Effector CD4-positive, alpha-beta T cell (primary cell): ENCODE data around the gene TUBB3.
A peak's percentile ranks its signal among the peaks of the same experiment; 100 is the strongest.
"Not testable (repeated sequence)": the region's sequence is repeated elsewhere in the genome, so short reads cannot be mapped to it uniquely, and the experiment has no call there.

Source experiments
- DNase-seq: peaks from one replicate; pipeline ENCODE4 v3.0.0-alpha.2; 2020

The TUBB3 gene

DNA sequence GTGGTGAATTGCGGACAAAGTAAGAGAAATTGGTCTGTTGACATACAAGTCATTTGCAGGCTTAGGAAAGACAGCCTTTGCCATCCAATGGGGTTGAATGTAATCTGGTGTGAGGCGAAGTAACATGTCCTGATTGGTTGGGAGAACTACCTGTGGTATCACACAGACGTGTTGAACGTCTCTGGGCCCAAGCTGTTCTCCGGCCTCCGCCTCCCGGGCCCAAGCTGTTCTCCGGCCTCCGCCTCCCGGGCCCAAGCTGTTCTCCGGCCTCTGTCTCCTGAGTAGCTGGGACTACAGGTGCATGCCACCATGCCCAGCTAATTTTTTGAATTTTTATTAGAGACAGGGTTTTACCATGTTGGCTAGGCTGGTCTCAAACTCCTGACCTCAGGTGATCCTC, 44.9 kb downstream of the TUBB3 start:
- not testable (repeated sequence) for DNase-seq

DNA sequence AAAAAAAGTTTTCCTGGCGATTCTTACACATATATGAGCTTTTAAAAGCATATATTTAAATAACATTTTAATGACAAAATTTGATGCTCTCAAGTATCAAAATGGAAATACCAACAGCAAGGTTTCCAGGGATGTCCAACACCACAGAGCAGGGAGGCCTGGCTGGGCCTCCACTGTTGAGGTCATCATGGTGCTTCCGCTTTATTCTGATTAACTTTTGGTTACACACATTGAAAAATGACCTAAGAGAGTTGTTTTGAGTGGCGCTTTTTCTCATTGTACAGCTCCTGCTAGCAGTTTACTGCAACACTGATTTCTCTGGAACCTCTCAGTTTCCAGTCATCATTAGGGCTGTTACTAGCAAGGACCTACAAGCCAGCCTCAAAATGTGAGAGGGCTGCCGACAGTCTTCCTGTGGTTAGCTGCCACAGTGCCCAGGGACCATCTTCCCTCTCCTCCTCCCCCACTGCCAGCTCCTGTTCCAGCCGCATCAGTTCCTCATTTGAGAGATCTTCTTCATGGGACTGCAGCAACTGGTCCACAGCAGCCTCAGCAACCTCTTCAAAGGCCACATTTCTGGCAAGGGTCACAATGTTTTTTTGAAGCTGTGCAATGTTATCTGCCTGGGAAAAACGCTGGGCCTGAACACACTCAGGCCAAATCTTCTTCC, 46.7 kb downstream of the TUBB3 start:
- DNase-seq, result no peak

DNA sequence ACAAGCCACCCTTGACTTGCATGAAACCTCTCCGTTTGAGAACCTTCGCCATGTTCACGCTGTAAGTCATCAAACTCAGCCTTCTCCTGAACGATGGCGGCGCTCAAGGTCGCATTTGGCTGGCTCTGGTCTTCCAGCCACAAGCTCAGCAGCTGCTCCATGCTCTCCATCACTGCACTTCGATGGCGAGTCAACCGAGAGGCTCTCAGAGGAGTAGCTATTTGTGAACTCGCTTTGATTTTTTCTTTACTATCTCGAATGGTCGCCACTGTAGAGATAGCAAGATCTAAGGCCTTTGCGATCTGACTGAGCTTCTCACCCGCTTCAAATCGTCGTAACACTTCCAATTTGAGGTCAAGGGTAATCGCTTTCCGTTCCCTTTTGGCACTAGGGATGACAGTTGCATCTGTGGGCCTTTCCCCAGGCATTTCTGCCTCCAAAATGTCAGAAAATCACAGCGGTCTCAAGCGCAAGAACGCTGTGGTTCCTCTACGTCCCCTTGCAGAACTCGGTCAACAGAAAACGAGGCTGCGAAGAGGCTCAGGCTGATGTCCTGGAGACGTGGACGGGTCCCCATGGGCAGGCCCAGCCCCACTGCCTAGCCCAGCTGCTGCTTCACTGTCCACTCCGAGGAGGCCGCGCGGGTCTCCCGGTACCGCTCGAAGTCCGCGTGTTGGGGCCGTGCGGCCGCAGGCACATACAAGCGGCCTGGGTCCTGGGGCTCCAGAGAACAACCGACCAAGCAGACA, 48.5 kb downstream of the TUBB3 start:
- no peak for DNase-seq

DNA sequence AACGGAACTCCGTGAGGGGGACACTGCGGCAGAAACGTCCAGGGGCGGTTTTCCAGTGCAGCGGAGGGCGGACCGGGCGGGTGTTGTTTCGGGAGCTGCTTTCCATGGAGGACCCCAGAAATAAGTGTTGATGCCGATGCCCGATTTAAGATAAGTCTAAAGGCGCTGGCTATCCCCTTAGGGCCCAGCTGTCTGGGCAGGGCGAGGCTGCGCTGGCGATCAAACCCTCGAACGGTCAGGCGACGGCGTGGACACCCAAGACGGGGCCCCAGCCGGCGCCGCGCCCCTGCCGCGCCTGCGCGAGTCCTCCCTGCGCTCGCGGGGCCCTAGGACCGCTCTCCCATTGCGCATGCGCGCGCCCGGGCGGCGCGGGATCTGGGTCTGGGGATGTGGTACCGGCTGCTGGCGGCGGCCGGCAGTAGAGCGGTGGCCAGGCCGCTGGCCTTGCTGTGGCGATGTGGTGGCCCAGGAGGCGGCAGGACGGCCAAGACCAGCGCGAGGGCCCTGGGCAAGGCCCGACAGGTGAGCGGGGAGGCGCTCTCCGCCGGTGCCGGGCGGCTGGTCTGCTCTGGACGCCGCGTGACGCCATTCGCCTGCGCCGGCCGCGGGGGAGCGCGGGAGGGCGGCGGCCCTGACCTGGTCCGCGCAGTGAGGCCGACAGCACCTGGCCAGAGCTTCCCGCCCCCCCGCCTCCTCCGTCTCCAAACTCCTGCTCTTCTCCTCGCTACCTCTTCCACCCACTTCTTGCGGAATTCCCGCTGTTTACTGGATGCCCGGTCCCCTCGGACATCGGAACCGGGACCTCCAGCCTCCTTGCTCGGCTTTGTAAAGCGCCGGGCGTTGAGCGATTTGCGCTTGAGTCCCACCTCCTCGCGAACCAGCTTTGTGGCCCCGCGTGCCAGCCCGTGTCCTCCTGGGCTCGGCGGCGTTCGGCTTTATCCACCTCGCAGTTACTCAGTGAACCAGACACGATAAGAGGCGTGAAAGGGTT, 49.4 kb downstream of the TUBB3 start:
- DNase-seq, result peak; percentile 86

DNA sequence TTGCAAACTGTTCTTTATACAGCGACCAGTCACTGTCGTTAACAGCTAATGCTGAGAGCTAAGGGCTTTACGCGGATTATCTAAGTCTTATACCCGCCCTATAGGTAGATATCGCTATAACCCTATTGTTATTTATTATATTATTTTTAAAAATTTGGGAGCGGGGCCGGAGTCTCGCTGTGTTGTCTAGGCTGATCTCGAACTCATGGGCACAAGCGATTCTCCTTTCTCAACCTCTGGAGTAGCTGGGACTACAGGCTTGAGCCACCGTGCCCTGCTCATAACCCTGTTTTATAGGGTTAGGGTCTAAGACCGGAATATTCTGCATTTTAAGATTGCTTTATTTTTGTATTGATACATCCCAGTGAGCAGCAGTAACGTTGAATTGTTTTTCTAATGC, 50.1 kb downstream of the TUBB3 start:
- no peak for DNase-seq

DNA sequence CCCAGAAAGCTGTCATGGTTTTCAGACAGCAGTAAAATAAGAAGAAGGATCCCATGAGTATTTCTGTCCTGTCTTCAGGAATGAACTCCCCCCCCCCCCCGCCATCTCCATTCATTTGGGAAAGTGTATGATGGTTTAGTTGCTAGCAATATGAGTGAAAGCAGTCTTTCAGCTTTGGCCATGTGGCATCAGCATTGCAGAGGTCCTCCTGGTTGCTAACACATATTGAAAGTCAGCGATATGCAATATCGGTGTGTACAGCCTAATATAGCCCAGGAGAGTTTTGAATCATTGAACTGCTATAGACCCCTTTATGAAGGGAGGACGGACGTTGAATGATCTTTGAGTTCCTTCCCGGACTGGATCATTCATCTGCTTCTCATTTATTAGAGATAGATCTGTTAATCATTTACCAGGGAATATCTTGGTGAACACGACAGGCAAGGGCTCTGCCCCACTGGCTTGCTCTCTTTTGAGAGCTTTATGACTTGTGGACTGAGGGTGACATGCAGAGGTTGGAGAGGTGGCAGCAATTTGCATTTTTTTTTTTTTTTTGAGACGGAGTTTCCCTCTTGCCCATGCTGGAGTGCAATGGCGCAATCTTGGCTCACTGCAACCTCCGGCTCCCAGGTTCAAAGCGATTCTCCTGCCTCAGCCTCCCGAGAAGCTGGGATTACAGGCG, 50.7 kb downstream of the TUBB3 start:
- DNase-seq, result no peak

DNA sequence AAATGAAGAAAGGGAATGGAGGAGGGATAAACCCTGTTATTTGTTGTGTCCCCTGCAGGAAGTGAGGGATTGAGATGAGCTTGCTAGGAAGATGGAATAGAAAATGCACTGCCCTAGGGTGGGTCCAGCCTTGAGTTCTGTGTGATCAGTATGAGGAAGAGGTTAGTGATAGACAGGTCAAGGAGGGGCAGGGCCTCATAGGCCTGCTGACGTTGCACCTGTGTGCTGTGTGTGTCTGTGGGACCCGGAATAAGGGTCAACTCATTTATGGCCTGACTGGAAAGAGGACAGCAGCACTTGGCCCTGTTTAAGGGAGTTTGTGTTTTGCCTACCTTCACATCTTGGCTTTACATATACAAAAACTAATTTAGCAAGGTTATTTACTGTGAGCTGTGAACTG, 51.7 kb downstream of the TUBB3 start:
- DNase-seq, result no peak

DNA sequence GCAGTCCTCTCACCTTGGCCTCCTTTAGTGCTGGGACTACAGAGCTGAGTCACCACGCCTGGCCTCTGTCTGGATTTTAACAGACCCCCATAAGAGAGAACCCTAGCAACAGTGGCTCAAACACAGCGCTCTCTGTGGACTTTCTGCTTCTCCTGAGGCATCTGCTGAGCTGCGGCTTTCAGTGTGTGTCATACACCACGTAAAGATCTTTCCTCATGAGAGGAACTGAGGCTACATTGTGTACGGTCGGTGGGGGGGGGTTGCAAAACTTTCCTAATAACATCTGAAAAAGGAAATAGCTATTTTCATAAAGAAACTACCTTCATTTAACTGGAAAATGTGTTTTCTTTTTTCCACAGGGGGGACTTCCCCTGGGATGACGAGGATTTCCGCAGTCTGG, 58.3 kb downstream of the TUBB3 start:
- DNase-seq, result no peak

DNA sequence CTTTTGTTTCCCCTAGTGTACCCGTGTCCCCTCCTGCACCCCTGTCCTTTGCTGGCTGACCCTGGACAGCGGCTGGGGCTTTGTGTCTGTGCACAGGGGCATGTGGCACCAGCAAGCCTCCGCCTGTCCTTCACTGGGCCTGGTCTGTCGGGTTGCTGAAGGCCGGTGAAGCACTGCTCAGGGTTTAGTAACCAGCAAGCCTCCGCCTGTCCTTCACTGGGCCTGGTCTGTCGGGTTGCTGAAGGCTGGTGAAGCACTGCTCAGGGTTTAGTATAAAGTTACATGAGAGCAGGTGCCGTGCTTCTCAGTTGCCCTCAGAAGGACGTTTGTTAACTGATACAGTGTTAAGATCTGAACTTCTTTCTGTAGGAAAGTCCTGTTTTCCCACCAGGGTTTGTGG, 59.2 kb downstream of the TUBB3 start:
- no peak for DNase-seq

DNA sequence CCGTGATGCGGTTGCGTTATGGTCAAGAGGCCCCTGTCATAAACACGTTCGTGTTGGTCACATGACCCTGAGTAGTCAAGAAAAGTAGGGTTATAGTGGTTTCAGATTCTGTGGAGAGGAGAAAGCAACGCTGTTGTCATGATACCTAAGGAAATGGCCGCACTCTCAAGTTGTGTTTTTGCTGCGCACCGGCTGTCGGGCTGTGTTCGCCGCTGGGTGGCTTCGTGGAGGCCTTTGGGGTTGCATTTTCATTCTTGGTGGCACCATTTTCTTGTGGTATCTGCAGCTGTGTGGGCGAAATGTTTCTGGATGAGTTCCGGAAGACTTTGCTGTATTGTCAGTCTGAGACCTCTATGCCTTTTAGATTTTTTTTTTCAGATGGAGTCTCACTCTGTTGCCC, 60.4 kb downstream of the TUBB3 start:
- DNase-seq, result no peak

DNA sequence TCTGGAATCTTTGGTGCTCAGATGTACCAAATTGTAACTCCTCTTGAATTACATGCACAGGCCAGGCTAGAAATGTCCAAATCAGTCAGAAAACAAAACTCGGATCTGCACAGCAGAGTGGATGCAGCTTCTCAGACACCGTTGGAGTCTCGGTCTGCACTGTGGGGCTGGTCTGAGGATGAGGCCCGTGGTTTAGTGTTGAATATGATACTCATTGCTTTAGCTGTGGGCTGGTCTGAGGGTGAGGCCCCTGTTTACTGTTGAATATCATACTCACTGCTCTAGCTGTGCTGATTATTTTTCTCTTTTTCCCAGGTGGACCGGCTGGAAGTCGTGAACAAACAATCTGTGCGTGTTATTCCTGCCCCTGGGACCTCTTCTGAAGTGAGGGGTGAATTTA, 61.1 kb downstream of the TUBB3 start:
- no peak for DNase-seq

DNA sequence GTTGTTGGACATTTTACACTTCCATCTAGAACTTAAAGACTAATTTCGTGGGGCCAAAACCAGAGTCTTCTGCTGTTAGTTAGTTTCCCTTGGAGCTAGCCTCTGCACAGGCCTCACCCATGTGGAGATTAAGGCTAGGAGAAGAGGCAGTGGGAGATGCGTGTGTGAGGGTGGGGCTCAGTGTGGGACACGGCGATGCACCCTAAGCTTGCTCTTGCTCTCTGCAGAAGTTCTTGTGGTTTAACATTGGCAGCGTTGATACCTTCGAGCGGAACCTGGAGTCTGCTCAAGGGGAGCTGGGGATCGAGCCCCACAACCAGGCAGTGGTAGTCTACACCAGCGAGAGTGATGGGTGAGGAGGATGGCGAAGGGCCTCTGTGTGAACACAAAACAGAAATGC, 62.1 kb downstream of the TUBB3 start:
- DNase-seq, result no peak
